ENCODE results near the gene WFDC13.
"Not testable (repeated sequence)": the region's sequence is repeated elsewhere in the genome, so short reads cannot be mapped to it uniquely, and the experiment has no call there.

The WFDC13 gene, protein sequence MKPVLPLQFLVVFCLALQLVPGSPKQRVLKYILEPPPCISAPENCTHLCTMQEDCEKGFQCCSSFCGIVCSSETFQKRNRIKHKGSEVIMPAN

DNA sequence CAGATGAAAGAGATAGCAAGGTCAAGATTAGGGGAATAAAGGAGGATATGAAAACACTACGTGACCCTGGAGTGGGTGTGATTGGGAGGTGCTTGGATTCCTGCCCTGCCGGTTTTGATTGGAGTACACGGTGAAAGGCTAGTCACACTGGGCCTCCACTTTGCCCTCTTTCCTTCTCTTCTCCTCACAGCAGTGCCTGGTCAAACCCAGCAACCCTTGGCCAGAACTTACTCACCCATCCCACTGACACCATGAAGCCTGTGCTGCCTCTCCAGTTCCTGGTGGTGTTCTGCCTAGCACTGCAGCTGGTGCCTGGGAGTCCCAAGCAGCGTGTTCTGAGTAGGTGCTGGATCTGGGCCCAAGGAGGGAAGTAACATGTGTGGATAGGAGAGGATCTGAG lies at the start of gene WFDC13:
Gene WFDC13, plus strand, starts transcription at position 166 of the 400 bp plus-strand sequence. Its CDS starts 86 bp downstream, at position 252.
- DNase-seq = no peak

- DNase-seq = not testable (repeated sequence)
These were observed 44.8 kb upstream of the WFDC13 start for GRCh38 chr20:45657038-45657437.

- no peak for DNase-seq
These were observed 31.7 kb upstream of the WFDC13 start, which contains the start of gene WFDC11 for GRCh38 chr20:45670139-45670538. Gene WFDC11, minus strand, starts transcription at chr20:45670239. Its CDS starts 19,639 bp downstream, at chr20:45650600.

GRCh38 chr20:45672765-45673164 lies 29.1 kb upstream of the WFDC13 start:
- no peak for DNase-seq

- no peak for DNase-seq
These were observed 22.2 kb upstream of the WFDC13 start for GRCh38 chr20:45679650-45680049.

GRCh38 chr20:45685896-45686295 lies 15.9 kb upstream of the WFDC13 start:
- DNase-seq = no peak

DNA sequence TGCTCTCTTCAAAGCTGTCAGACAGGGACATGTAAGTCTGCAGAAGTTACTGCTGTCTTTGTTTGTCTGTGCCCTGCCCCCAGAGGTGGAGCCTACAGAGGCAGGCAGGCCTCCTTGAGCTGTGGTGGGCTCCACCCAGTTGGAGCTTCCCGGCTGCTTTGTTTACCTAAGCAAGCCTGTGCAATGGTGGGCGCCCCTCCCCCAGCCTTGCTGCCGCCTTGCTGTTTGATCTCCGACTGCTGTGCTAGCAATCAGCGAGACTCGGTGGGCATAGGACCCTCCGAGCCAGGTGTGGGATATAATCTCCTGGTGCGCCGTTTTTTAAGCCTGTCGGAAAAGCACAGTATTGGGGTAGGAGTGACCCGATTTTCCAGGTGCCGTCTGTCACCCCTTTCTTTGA lies 8.5 kb upstream of the WFDC13 start:
- DNase-seq = not testable (repeated sequence)

- DNase-seq = no peak
These were observed 6.3 kb upstream of the WFDC13 start for GRCh38 chr20:45695496-45695895.

DNA sequence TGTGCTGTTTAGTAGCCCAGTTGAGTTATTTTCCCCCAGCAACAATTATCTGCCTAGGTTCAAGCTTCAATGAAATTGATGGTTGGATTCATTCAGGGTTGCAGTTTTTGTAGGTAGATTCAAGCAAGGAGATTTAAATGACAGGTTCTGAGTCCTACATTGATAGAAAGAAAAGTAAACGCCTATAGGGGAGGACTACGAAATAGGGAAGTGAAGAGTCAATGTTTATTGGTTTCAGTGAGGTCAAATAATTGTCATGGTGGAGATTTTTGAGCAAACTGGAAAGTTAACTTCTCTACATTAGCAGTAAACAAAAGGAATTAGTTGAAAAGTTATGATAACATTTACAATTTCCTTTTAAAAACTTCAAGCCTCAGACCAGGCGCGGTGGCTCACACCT lies 734 bp upstream of the WFDC13 start:
- DNase-seq = no peak

DNA sequence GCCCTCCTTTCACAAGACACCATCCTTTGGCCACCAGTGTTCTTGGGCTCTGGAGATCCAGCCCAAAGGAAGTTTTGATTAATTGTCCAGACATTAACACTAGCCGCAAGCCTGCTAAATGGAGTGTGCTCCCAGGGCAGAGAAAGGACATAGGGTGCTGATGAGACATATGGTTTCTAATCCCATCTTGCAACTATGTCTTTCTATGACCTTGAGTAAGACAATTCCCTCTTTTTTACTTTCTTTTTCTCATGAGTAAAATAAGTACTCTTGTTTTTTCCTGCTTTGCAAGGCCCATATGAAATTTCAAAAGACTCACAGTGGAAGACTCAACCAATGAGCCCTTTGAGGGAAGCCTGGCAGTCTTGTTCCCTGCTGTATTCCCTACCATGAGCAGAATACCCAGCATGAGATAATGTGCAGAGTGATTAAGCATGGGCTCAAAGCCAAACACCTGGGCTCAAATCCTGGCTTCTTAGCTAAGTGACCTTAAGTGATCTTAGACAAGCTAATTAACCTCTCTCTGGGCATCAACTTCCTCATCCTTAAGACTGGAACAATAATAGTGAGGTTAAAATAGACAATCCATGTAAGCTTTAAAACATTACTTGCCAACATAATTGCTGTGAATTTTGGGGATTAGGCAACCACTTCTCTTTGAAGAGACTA lies 3.3 kb downstream of the WFDC13 start, which contains the start of gene WFDC10B:
Gene WFDC10B, minus strand, starts transcription at position 51 of the 669 bp plus-strand sequence. CDS start 19,027 bp downstream, outside the sequence.
- no peak for DNase-seq

GRCh38 chr20:45716141-45716688 lies 14.4 kb downstream of the WFDC13 start:
- DNase-seq = not testable (repeated sequence)

- DNase-seq = no peak
These were observed 20.2 kb downstream of the WFDC13 start, which contains the start of gene SPINT4 for GRCh38 chr20:45722047-45722446. Gene SPINT4, plus strand, starts transcription at chr20:45722347. Its CDS starts 21 bp downstream, at chr20:45722368.

DNA sequence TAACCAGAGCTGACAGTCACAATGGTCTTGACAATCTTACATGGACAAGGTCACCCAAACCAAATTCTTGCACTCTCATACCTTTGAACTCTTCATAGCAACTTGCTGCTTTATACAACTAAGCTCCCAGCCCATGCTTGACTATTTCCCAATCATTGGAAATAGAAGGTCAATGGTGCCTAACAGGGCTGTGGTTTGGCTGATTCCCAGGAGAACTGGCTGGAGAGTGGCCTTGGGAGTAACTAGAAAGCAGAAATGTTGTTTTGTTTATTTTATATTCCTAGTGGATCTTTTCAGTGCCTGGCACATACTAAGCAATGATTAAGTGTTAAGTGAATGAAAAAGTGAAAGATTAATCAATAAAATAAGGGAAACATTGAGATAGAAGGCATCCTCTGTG lies 23.3 kb downstream of the WFDC13 start:
- DNase-seq = no peak

GRCh38 chr20:45727044-45727443 lies 25.2 kb downstream of the WFDC13 start:
- DNase-seq = no peak

- DNase-seq = no peak
These were observed 30.4 kb downstream of the WFDC13 start for GRCh38 chr20:45732199-45732598.

DNA sequence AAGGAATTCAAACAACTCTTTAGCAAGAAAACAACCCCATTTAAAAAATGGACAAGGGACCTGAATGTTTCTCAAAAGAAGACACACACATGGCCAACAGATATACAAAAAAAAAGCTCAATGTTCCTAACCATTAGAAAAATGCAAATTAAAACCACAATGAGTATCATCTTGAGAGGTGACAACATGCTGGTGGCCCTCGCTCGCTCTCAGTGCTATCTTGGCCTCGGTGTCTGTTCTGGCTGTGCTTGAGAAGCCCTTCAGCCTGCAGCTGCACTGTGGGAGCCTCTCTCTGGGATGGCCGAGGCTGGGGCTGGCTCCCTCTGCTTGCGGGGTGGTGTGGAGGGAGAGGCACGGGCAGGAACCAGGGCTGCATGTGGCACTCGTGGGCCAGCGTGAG lies 33.7 kb downstream of the WFDC13 start:
- no peak for DNase-seq

- DNase-seq = no peak
These were observed 34.1 kb downstream of the WFDC13 start for GRCh38 chr20:45735988-45736387.

DNA sequence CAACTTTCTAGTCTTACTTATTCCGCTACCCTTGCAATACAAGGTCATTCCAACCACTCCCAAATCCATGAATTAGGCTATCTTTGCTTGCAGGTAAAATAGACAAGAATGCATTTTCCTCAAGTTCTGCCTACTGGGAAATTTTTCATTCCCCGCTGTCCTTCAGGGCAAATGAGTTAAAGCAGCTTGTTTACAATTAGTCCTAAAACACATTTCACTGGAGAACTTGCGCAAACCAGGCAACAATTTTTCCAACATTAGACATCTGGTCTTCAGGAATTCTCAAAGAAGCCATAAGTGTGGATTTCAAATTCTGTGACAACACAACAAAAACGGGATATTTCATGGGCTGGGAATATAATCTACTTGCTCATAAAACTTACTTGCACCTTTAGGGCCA lies 40.8 kb downstream of the WFDC13 start:
- no peak for DNase-seq

- no peak for DNase-seq
These were observed 43.2 kb downstream of the WFDC13 start for GRCh38 chr20:45745015-45745414.

DNA sequence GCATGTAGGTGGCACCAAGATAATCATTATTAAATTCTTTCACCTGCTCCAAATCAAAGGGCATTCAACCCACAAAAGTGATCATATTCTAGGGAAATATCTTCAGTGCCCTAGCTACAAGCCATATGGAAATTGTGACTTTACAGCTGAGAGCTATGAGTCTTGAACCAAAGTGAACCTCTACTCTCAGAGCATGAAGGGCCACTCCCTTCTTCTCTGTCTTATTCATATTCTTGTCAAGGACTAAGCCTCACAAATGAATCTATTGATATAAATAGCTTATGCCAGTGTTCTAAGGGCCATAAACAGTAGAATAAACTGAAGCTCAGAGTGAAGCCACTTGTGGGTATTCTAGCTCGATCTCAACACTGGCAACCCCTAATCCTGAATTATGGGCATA lies 49.9 kb downstream of the WFDC13 start:
- DNase-seq = no peak

GRCh38 chr20:45752746-45753145 lies 50.9 kb downstream of the WFDC13 start:
- no peak for DNase-seq

DNA sequence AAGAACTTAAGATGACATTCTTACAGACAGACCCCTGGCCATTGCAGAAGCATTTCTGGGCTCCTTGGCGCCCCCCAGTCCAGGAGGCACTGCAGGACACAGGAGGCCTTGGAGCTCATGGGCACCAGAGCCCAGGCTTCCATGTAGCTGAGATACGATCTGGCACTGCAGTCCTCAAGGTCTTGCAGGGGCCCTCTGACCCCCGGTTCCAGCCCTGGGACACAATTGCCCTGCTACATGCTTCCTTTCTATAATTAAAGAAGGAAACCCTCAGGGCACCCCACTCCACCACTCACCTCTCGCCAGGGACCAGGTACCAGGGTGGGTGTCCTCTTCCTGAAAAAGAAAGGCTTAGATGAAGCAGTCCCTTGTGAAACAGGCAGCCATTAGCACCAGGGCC lies 56.3 kb downstream of the WFDC13 start:
- DNase-seq = no peak

Measured in 8988T (cell line).